ENCODE data around the gene CCDC186.
A peak's percentile ranks its signal among the peaks of the same experiment; 100 is the strongest.

The CCDC186 gene

GRCh38 chr10:114103284-114103683 is 70.7 kb downstream of the CCDC186 start:
- peak; percentile 73 for DNase-seq

- DNase-seq = peak; percentile 66
Measured at GRCh38 chr10:114102256-114102655, 71.7 kb downstream of the CCDC186 start.

GRCh38 chr10:114100848-114101741 is 72.9 kb downstream of the CCDC186 start:
- DNase-seq = peak; percentile 60

- DNase-seq = peak; percentile 21
Measured at GRCh38 chr10:114096864-114097263, 77.1 kb downstream of the CCDC186 start.

- peak; percentile 83 for DNase-seq
Measured at GRCh38 chr10:114095559-114096337, 78.3 kb downstream of the CCDC186 start.

GRCh38 chr10:114094795-114095194 is 79.2 kb downstream of the CCDC186 start:
- no peak for DNase-seq

GRCh38 chr10:114087655-114088054 is 86.3 kb downstream of the CCDC186 start:
- no peak for DNase-seq

- no peak for DNase-seq
Measured at GRCh38 chr10:114087255-114087654, 86.7 kb downstream of the CCDC186 start.

GRCh38 chr10:114084215-114084614 is 89.8 kb downstream of the CCDC186 start:
- no peak for DNase-seq

- DNase-seq = no peak
Measured at GRCh38 chr10:114083040-114083439, 91.0 kb downstream of the CCDC186 start.

- no peak for DNase-seq
Measured at GRCh38 chr10:114081911-114082583, 92.0 kb downstream of the CCDC186 start.

GRCh38 chr10:114079421-114079820 is 94.6 kb downstream of the CCDC186 start:
- no peak for DNase-seq

GRCh38 chr10:114078346-114078745 is 95.7 kb downstream of the CCDC186 start:
- DNase-seq = no peak

GRCh38 chr10:114077815-114078219 is 96.2 kb downstream of the CCDC186 start:
- no peak for DNase-seq

GRCh38 chr10:114077347-114077746 is 96.7 kb downstream of the CCDC186 start:
- DNase-seq = no peak

GRCh38 chr10:114075093-114075492 is 98.9 kb downstream of the CCDC186 start:
- no peak for DNase-seq

GRCh38 chr10:114073395-114074186 is 100.4 kb downstream of the CCDC186 start:
- peak; percentile 67 for DNase-seq

- no peak for DNase-seq
Measured at GRCh38 chr10:114071178-114071577, 102.8 kb downstream of the CCDC186 start.
